Measurements from ENCODE around the gene ICOSLG.
A peak's percentile ranks its signal among the peaks of the same experiment; 100 is the strongest.
"Not testable (repeated sequence)": the region's sequence is repeated elsewhere in the genome, so short reads cannot be mapped to it uniquely, and the experiment has no call there.

ICOSLG gene

GRCh38 chr21:44263768-44264167 is 23.0 kb upstream of the ICOSLG start:
- no peak for DNase-seq

GRCh38 chr21:44263221-44263760 is 22.5 kb upstream of the ICOSLG start:
- no peak for DNase-seq

- DNase-seq, result no peak
Observed at GRCh38 chr21:44262338-44263056, 21.8 kb upstream of the ICOSLG start.

GRCh38 chr21:44261675-44262295 is 21.0 kb upstream of the ICOSLG start, which contains the start of gene DNMT3L:
Gene DNMT3L, minus strand, starts transcription at chr21:44261897. Its CDS starts 638 bp downstream, at chr21:44261259.
- no peak for DNase-seq

- no peak for DNase-seq
Observed at GRCh38 chr21:44260791-44261631, 20.3 kb upstream of the ICOSLG start.

GRCh38 chr21:44260066-44260465 is 19.3 kb upstream of the ICOSLG start:
- peak in 3 of 4 experiments; percentile 22 to 42 (median 41) for DNase-seq

GRCh38 chr21:44259082-44259705 is 18.5 kb upstream of the ICOSLG start:
- DNase-seq, result no peak

GRCh38 chr21:44258056-44258725 is 17.4 kb upstream of the ICOSLG start:
- DNase-seq, result no peak

GRCh38 chr21:44255511-44255981 is 14.8 kb upstream of the ICOSLG start:
- DNase-seq, result no peak

GRCh38 chr21:44253832-44254710 is 13.3 kb upstream of the ICOSLG start:
- peak; percentile 46 to 68 (median 62) for DNase-seq

- DNase-seq, result not testable (repeated sequence)
Observed at GRCh38 chr21:44249204-44250037, 8.7 kb upstream of the ICOSLG start.

GRCh38 chr21:44247904-44248303 is 7.2 kb upstream of the ICOSLG start:
- DNase-seq, result not testable (repeated sequence)

GRCh38 chr21:44243980-44244379 is 3.2 kb upstream of the ICOSLG start:
- DNase-seq, result not testable (repeated sequence)

GRCh38 chr21:44241281-44241680 is 538 bp upstream of the ICOSLG start:
- not testable (repeated sequence) for DNase-seq

GRCh38 chr21:44240353-44240752 is 390 bp downstream of the ICOSLG start:
- DNase-seq, result not testable (repeated sequence)

GRCh38 chr21:44229561-44229960 is 11.2 kb downstream of the ICOSLG start:
- not testable (repeated sequence) for DNase-seq

GRCh38 chr21:44228109-44228508 is 12.6 kb downstream of the ICOSLG start:
- not testable (repeated sequence) for DNase-seq

GRCh38 chr21:44227614-44228013 is 13.1 kb downstream of the ICOSLG start:
- DNase-seq, result not testable (repeated sequence)

GRCh38 chr21:44225605-44226004 is 15.1 kb downstream of the ICOSLG start:
- DNase-seq, result not testable (repeated sequence)

- not testable (repeated sequence) for DNase-seq
Observed at GRCh38 chr21:44223334-44223733, 17.4 kb downstream of the ICOSLG start.

Data from suppressor macrophage (primary cell).